ENCODE results near the gene PPIG. TPM values are rescaled to one million over a fixed set of nuclear protein-coding genes. Genes with fewer than 3 reads are reported as not detected.
"Not testable (repeated sequence)": the region's sequence is repeated elsewhere in the genome, so short reads cannot be mapped to it uniquely, and the experiment has no call there.

PPIG gene
- total RNA-seq, 1 experiment from 2014 or later: 20.9 TPM

- TF ChIP-seq CTCF (conservative IDR thresholded peaks at IDR 0.05; ENCODE audit: low read depth, low read length) (no peak), EZH2 (IDR thresholded peaks at IDR 0.05; ENCODE audit: low read length, unreplicated experiment) (no peak), EZH2phosphoT487 (IDR thresholded peaks at IDR 0.05; ENCODE audit: borderline replicate concordance, low read length) (no peak)
- H3K27me3 ChIP-seq (ENCODE audit: low read length): no peaks in the 10 kb centered on the region
- CTCF ChIA-PET: no interaction called here
- no peaks in the 10 kb centered on the region for H3F3A ChIP-seq (ENCODE audit: low read length, unreplicated experiment)
- ATAC-seq (no peak), DNase-seq (no peak)
- POLR2A ChIA-PET (ENCODE audit: unreplicated experiment): no interaction called here
- H3K4me2 ChIP-seq (ENCODE audit: low read length): no peak overlapping the region
- H3K9ac ChIP-seq (ENCODE audit: low read length): no peak overlapping the region
- no TSS peak for BruUV-seq (replicated peaks)
- intact Hi-C loops (cut with micrococcal nuclease): no loop called here
- no peaks in the 10 kb centered on the region for H3K9me2 ChIP-seq (replicated peaks; ENCODE audit: low read length)
- H3K27ac ChIP-seq (ENCODE audit: low read length): no peak overlapping the region
- H3K36me3 ChIP-seq (ENCODE audit: low read depth, low read length): peaks cover 3% of the 10 kb centered on the region; the same call in 1 of the 2 replicates
- H3K4me1 ChIP-seq (ENCODE audit: insufficient read depth, low read length): no peaks in the 10 kb centered on the region
- H3K4me3 ChIP-seq (ENCODE audit: low read length): no peak overlapping the region
- H4K20me1 ChIP-seq (ENCODE audit: low read length): no peaks in the 10 kb centered on the region
- H3K79me2 ChIP-seq (ENCODE audit: low read length): no peaks in the 10 kb centered on the region
- no peak overlapping the region for H2AFZ ChIP-seq (ENCODE audit: low read length)
- H3K9me3 ChIP-seq (ENCODE audit: low read length): no peaks in the 10 kb centered on the region
Observed at GRCh38 chr2:169542433-169542832, 41.7 kb upstream of the PPIG start.

GRCh38 chr2:169546756-169547155 lies 37.4 kb upstream of the PPIG start:
- Histone ChIP-seq H2AFZ (ENCODE audit: low read length) (no peak overlapping the region), H4K20me1 (ENCODE audit: low read length) (no peaks in the 10 kb centered on the region), H3F3A (ENCODE audit: low read length, unreplicated experiment) (no peaks in the 10 kb centered on the region), H3K4me1 (ENCODE audit: insufficient read depth, low read length) (no peaks in the 10 kb centered on the region), H3K9me2 (replicated peaks; ENCODE audit: low read length) (no peaks in the 10 kb centered on the region), H3K9me3 (ENCODE audit: low read length) (no peaks in the 10 kb centered on the region), H3K27ac (ENCODE audit: low read length) (no peak overlapping the region), H3K4me3 (ENCODE audit: low read length) (no peak overlapping the region), H3K36me3 (ENCODE audit: low read depth, low read length) (peaks cover 2% of the 10 kb centered on the region; the same call in 1 of the 2 replicates), H3K27me3 (ENCODE audit: low read length) (no peaks in the 10 kb centered on the region), H3K79me2 (ENCODE audit: low read length) (no peaks in the 10 kb centered on the region), H3K4me2 (ENCODE audit: low read length) (no peak overlapping the region), H3K9ac (ENCODE audit: low read length) (no peak overlapping the region)
- intact Hi-C loops (cut with micrococcal nuclease): no loop called here
- BruUV-seq (replicated peaks): no TSS peak
- POLR2A ChIA-PET (ENCODE audit: unreplicated experiment): no interaction called here
- ATAC-seq: no peak
- TF ChIP-seq EZH2phosphoT487 (IDR thresholded peaks at IDR 0.05; ENCODE audit: borderline replicate concordance, low read length) (no peak), CTCF (conservative IDR thresholded peaks at IDR 0.05; ENCODE audit: low read depth, low read length) (no peak), EZH2 (IDR thresholded peaks at IDR 0.05; ENCODE audit: low read length, unreplicated experiment) (no peak)
- no peak for DNase-seq
- CTCF ChIA-PET: no interaction called here

GRCh38 chr2:169561364-169561763 lies 22.8 kb upstream of the PPIG start:
- Histone ChIP-seq H3K79me2 (ENCODE audit: low read length) (no peaks in the 10 kb centered on the region), H3K9ac (ENCODE audit: low read length) (no peak overlapping the region), H3K27ac (ENCODE audit: low read length) (no peak overlapping the region), H3K4me2 (ENCODE audit: low read length) (no peak overlapping the region), H3K9me2 (replicated peaks; ENCODE audit: low read length) (no peaks in the 10 kb centered on the region), H3K36me3 (ENCODE audit: low read depth, low read length) (peaks cover 3% of the 10 kb centered on the region; the same call in 1 of the 2 replicates), H2AFZ (ENCODE audit: low read length) (no peak overlapping the region), H3K27me3 (ENCODE audit: low read length) (no peaks in the 10 kb centered on the region), H3K9me3 (ENCODE audit: low read length) (no peaks in the 10 kb centered on the region), H3K4me3 (ENCODE audit: low read length) (no peak overlapping the region), H4K20me1 (ENCODE audit: low read length) (no peaks in the 10 kb centered on the region), H3F3A (ENCODE audit: low read length, unreplicated experiment) (no peaks in the 10 kb centered on the region), H3K4me1 (ENCODE audit: insufficient read depth, low read length) (no peaks in the 10 kb centered on the region)
- intact Hi-C loops (cut with micrococcal nuclease): no loop called here
- ATAC-seq: no peak
- ChIA-PET POLR2A (ENCODE audit: unreplicated experiment) (no interaction called here), CTCF (no interaction called here)
- BruUV-seq (replicated peaks): no TSS peak
- no peak for DNase-seq
- TF ChIP-seq EZH2phosphoT487 (IDR thresholded peaks at IDR 0.05; ENCODE audit: borderline replicate concordance, low read length) (no peak), CTCF (conservative IDR thresholded peaks at IDR 0.05; ENCODE audit: low read depth, low read length) (no peak), EZH2 (IDR thresholded peaks at IDR 0.05; ENCODE audit: low read length, unreplicated experiment) (no peak)

- BruUV-seq (replicated peaks); H4K20me1 ChIP-seq (ENCODE audit: low read length); H3K27me3 ChIP-seq (ENCODE audit: low read length); H3K9ac ChIP-seq (ENCODE audit: low read length); CTCF ChIA-PET; H3K79me2 ChIP-seq (ENCODE audit: low read length); ATAC-seq; H3K4me3 ChIP-seq (ENCODE audit: low read length); DNase-seq; H3F3A ChIP-seq (ENCODE audit: low read length, unreplicated experiment); H3K9me2 ChIP-seq (replicated peaks; ENCODE audit: low read length); intact Hi-C loops (cut with micrococcal nuclease); H3K36me3 ChIP-seq (ENCODE audit: low read depth, low read length); H3K9me3 ChIP-seq (ENCODE audit: low read length); H3K4me2 ChIP-seq (ENCODE audit: low read length); H3K27ac ChIP-seq (ENCODE audit: low read length); H3K4me1 ChIP-seq (ENCODE audit: insufficient read depth, low read length); H2AFZ ChIP-seq (ENCODE audit: low read length); POLR2A ChIA-PET (ENCODE audit: unreplicated experiment): not testable (repeated sequence)
Observed at GRCh38 chr2:169562084-169562483, 22.1 kb upstream of the PPIG start.
